Testis (tissue), 2 donors: Measurements from ENCODE around the gene MAPK8IP3.

Experiments used
- POLR2A ChIP-seq: fragments of 450-650 bp; IDR thresholded peaks from one replicate; pipeline ENCODE4 v1.6.1; 2017; ENCODE audit warnings: antibody characterized with exemption, mild to moderate bottlenecking, moderate library complexity
- TF ChIP-seq, protein P1 (sequence below), 3 experiments: fragments of 450-650 bp in 2 of 3; fragments of 200-600 bp in 1 of 3; sonication (generic) in 1 of 3; IDR thresholded peaks; one replicate each; pipeline ENCODE4 v1.5.1; 2016 to 2019; ENCODE audit warnings: antibody characterized with exemption in 3 of 3, mild to moderate bottlenecking in 2 of 3, moderate library complexity in 1 of 3

- TF ChIP-seq, protein P1, sequence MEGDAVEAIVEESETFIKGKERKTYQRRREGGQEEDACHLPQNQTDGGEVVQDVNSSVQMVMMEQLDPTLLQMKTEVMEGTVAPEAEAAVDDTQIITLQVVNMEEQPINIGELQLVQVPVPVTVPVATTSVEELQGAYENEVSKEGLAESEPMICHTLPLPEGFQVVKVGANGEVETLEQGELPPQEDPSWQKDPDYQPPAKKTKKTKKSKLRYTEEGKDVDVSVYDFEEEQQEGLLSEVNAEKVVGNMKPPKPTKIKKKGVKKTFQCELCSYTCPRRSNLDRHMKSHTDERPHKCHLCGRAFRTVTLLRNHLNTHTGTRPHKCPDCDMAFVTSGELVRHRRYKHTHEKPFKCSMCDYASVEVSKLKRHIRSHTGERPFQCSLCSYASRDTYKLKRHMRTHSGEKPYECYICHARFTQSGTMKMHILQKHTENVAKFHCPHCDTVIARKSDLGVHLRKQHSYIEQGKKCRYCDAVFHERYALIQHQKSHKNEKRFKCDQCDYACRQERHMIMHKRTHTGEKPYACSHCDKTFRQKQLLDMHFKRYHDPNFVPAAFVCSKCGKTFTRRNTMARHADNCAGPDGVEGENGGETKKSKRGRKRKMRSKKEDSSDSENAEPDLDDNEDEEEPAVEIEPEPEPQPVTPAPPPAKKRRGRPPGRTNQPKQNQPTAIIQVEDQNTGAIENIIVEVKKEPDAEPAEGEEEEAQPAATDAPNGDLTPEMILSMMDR (IDR thresholded peaks at IDR 0.05): no peak
- TF ChIP-seq POLR2A: no peak
Measured at GRCh38 chr16:1788708-1789100, 82.7 kb downstream of the MAPK8IP3 start.
